ENCODE measurements around the gene ATP9A. TPM values are rescaled to one million over a fixed set of nuclear protein-coding genes. Genes with fewer than 3 reads are reported as not detected.
"Not testable (repeated sequence)": the region's sequence is repeated elsewhere in the genome, so short reads cannot be mapped to it uniquely, and the experiment has no call there.

ATP9A gene
- total RNA-seq, 1 experiment from 2014 or later = 31.3 TPM

DNA sequence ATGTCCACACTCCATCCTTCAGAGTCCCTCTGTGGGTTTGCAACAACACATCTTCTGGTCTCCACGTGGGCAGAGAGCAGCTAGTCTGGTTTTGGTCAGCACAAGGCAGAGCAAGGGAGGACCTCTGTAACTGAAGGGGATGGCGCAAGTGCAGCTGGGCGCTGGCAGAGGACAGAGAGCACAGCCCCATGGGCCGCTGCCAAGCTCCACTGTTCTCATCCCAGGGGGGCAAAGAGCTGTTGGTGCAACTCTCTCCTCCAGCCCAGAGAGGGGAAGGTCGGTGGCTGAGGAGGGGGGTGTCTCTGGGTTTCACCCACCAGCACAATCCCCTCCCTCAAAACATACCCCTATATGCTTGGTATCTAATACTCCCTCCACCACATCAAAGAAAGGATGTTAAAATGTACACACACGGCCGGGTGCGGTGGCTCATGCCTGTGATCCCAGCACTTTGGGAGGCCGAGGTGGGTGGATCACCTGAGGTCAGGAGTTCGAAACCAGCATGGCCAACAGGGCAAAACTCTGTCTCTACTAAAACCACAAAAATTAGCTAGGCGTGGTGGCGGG lies 9.1 kb downstream of the ATP9A start:
- Histone ChIP-seq H3K36me3 (ENCODE audit: low read depth, low read length) (no peaks in the 10 kb centered on the region), H3F3A (ENCODE audit: low read length, unreplicated experiment) (no peaks in the 10 kb centered on the region), H3K9ac (ENCODE audit: low read length) (no peak overlapping the region), H4K20me1 (ENCODE audit: low read length) (no peaks in the 10 kb centered on the region), H3K27me3 (ENCODE audit: low read length) (no peaks in the 10 kb centered on the region), H3K79me2 (ENCODE audit: low read length) (peaks cover 83% of the 10 kb centered on the region), H3K4me1 (ENCODE audit: insufficient read depth, low read length) (peaks cover 10% of the 10 kb centered on the region), H3K9me3 (ENCODE audit: low read length) (no peaks in the 10 kb centered on the region), H3K4me2 (ENCODE audit: low read length) (no peak overlapping the region), H3K9me2 (replicated peaks; ENCODE audit: low read length) (no peaks in the 10 kb centered on the region), H3K4me3 (ENCODE audit: low read length) (no peak overlapping the region), H3K27ac (ENCODE audit: low read length) (no peak overlapping the region), H2AFZ (ENCODE audit: low read length) (no peak overlapping the region)
- CTCF ChIA-PET = no interaction called here
- intact Hi-C loops (cut with micrococcal nuclease) = no loop called here
- ATAC-seq = no peak
- TF ChIP-seq EZH2 (IDR thresholded peaks at IDR 0.05; ENCODE audit: low read length, unreplicated experiment) = no peak
- TF ChIP-seq, protein P1, sequence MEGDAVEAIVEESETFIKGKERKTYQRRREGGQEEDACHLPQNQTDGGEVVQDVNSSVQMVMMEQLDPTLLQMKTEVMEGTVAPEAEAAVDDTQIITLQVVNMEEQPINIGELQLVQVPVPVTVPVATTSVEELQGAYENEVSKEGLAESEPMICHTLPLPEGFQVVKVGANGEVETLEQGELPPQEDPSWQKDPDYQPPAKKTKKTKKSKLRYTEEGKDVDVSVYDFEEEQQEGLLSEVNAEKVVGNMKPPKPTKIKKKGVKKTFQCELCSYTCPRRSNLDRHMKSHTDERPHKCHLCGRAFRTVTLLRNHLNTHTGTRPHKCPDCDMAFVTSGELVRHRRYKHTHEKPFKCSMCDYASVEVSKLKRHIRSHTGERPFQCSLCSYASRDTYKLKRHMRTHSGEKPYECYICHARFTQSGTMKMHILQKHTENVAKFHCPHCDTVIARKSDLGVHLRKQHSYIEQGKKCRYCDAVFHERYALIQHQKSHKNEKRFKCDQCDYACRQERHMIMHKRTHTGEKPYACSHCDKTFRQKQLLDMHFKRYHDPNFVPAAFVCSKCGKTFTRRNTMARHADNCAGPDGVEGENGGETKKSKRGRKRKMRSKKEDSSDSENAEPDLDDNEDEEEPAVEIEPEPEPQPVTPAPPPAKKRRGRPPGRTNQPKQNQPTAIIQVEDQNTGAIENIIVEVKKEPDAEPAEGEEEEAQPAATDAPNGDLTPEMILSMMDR (conservative IDR thresholded peaks at IDR 0.05; ENCODE audit: low read depth, low read length) = no peak
- no peak for TF ChIP-seq EZH2phosphoT487 (IDR thresholded peaks at IDR 0.05; ENCODE audit: borderline replicate concordance, low read length)
- BruUV-seq (replicated peaks) = no TSS peak
- POLR2A ChIA-PET (ENCODE audit: unreplicated experiment) = no interaction called here
- no peak for DNase-seq

- Histone ChIP-seq H3K4me1 (ENCODE audit: insufficient read depth, low read length) (peaks cover 23% of the 10 kb centered on the region), H3K27me3 (ENCODE audit: low read length) (no peaks in the 10 kb centered on the region), H3K27ac (ENCODE audit: low read length) (no peak overlapping the region), H3F3A (ENCODE audit: low read length, unreplicated experiment) (peaks cover 8% of the 10 kb centered on the region), H3K4me3 (ENCODE audit: low read length) (no peak overlapping the region), H3K79me2 (ENCODE audit: low read length) (peaks cover 78% of the 10 kb centered on the region), H4K20me1 (ENCODE audit: low read length) (no peaks in the 10 kb centered on the region), H3K36me3 (ENCODE audit: low read depth, low read length) (no peaks in the 10 kb centered on the region), H3K9me2 (replicated peaks; ENCODE audit: low read length) (no peaks in the 10 kb centered on the region), H2AFZ (ENCODE audit: low read length) (no peak overlapping the region), H3K9me3 (ENCODE audit: low read length) (no peaks in the 10 kb centered on the region), H3K4me2 (ENCODE audit: low read length) (no peak overlapping the region), H3K9ac (ENCODE audit: low read length) (no peak overlapping the region)
- ATAC-seq (no peak), DNase-seq (no peak)
- POLR2A ChIA-PET (ENCODE audit: unreplicated experiment) = interaction anchor here (0.6 kb wide), 1 partner anchor 8 kb away, joined by 4 read pairs; no protein-coding TSS in a partner anchor
- TF ChIP-seq EZH2phosphoT487 (IDR thresholded peaks at IDR 0.05; ENCODE audit: borderline replicate concordance, low read length) = no peak
- TF ChIP-seq EZH2 (IDR thresholded peaks at IDR 0.05; ENCODE audit: low read length, unreplicated experiment) = no peak
- TF ChIP-seq, protein P1 (conservative IDR thresholded peaks at IDR 0.05; ENCODE audit: low read depth, low read length) = no peak
- intact Hi-C loops (cut with micrococcal nuclease) = no loop called here
- no TSS peak for BruUV-seq (replicated peaks)
- CTCF ChIA-PET = no interaction called here
These were observed 11.0 kb downstream of the ATP9A start for GRCh38 chr20:51757226-51757625.

DNA sequence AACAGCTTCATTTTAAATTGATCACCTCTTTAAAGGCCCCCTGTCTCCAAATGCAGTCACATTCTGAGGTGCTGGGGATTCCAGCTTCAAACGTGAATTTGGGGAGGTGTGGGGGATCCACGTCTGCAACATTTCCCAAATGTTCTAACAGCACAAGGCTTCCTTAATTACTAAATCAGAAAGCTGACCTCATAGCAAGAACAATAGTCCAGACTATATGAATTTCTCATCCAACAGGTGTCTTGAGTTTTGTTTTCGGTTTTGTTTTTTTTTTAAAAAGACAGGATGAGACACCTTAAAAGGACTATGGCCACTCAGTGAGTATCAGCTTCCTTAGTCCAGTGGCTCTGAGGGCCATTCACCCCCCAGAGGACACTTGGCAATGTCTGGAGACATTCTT lies 11.5 kb downstream of the ATP9A start:
- H3F3A ChIP-seq (ENCODE audit: low read length, unreplicated experiment) = peaks cover 8% of the 10 kb centered on the region
- no peak for DNase-seq
- ChIA-PET CTCF (no interaction called here), POLR2A (ENCODE audit: unreplicated experiment) (interaction anchor here (0.6 kb wide), 1 partner anchor 9 kb away, joined by 4 read pairs; no protein-coding TSS in a partner anchor)
- no TSS peak for BruUV-seq (replicated peaks)
- H3K36me3 ChIP-seq (ENCODE audit: low read depth, low read length) = no peaks in the 10 kb centered on the region
- no peak overlapping the region for H2AFZ ChIP-seq (ENCODE audit: low read length)
- H3K9me3 ChIP-seq (ENCODE audit: low read length) = no peaks in the 10 kb centered on the region
- H3K4me2 ChIP-seq (ENCODE audit: low read length) = no peak overlapping the region
- H3K27ac ChIP-seq (ENCODE audit: low read length) = no peak overlapping the region
- peaks cover 76% of the 10 kb centered on the region for H3K79me2 ChIP-seq (ENCODE audit: low read length)
- H3K9me2 ChIP-seq (replicated peaks; ENCODE audit: low read length) = no peaks in the 10 kb centered on the region
- TF ChIP-seq, protein P1 (conservative IDR thresholded peaks at IDR 0.05; ENCODE audit: low read depth, low read length) = no peak
- TF ChIP-seq EZH2 (IDR thresholded peaks at IDR 0.05; ENCODE audit: low read length, unreplicated experiment) = no peak
- no peak for TF ChIP-seq EZH2phosphoT487 (IDR thresholded peaks at IDR 0.05; ENCODE audit: borderline replicate concordance, low read length)
- no peak overlapping the region for H3K4me3 ChIP-seq (ENCODE audit: low read length)
- H3K9ac ChIP-seq (ENCODE audit: low read length) = no peak overlapping the region
- intact Hi-C loops (cut with micrococcal nuclease) = no loop called here
- no peaks in the 10 kb centered on the region for H3K27me3 ChIP-seq (ENCODE audit: low read length)
- ATAC-seq = no peak
- H3K4me1 ChIP-seq (ENCODE audit: insufficient read depth, low read length) = peaks cover 28% of the 10 kb centered on the region
- H4K20me1 ChIP-seq (ENCODE audit: low read length) = no peaks in the 10 kb centered on the region

- H3K79me2 ChIP-seq (ENCODE audit: low read length) = peaks cover 72% of the 10 kb centered on the region
- H3K4me1 ChIP-seq (ENCODE audit: insufficient read depth, low read length) = peaks cover 46% of the 10 kb centered on the region
- CTCF ChIA-PET = not testable (repeated sequence)
These were observed 15.0 kb downstream of the ATP9A start for GRCh38 chr20:51753220-51753619.

More at GRCh38 chr20:51753220-51753619, 15.0 kb downstream of the ATP9A start:
- POLR2A ChIA-PET (ENCODE audit: unreplicated experiment) = interaction anchor here (1.0 kb wide), 1 partner anchor 56 kb away, joined by 7 read pairs; no protein-coding TSS in a partner anchor
- not testable (repeated sequence) for H3K9me2 ChIP-seq (replicated peaks; ENCODE audit: low read length); H3F3A ChIP-seq (ENCODE audit: low read length, unreplicated experiment); H2AFZ ChIP-seq (ENCODE audit: low read length); H3K9me3 ChIP-seq (ENCODE audit: low read length); H4K20me1 ChIP-seq (ENCODE audit: low read length); BruUV-seq (replicated peaks); DNase-seq; ATAC-seq; H3K27me3 ChIP-seq (ENCODE audit: low read length); H3K36me3 ChIP-seq (ENCODE audit: low read depth, low read length)
- H3K4me2 ChIP-seq (ENCODE audit: low read length) = peak overlapping the region; percentile 67
- intact Hi-C loops (cut with micrococcal nuclease) = loop anchor here (2.0 to 5.0 kb wide), 4 partner anchors 40 to 191 kb away; partner anchors contain the start of gene SALL4
- H3K4me3 ChIP-seq (ENCODE audit: low read length) = peak overlapping the region; percentile 1; the same call in 1 of the 2 replicates
- peak overlapping the region; percentile 67 for H3K9ac ChIP-seq (ENCODE audit: low read length)
- H3K27ac ChIP-seq (ENCODE audit: low read length) = peak overlapping the region; percentile 87

Data from PC-3 (cell line).